HFF-Myc (cell line): ENCODE results near the gene MRRF.
A peak's percentile ranks its signal among the peaks of the same experiment; 100 is the strongest.

ENCODE experiments used
- DNase-seq: peaks from one replicate; pipeline ENCODE4 v3.0.0-alpha.2; 2011; ENCODE audit warnings: low read depth; ENCODE audit errors: extremely low read depth
- H3K4me3 ChIP-seq: replicated peaks from 2 replicates; pipeline ENCODE4 v1.5.1; 2011; ENCODE audit warnings: low read depth, mild to moderate bottlenecking, control low read depth, low read length
- CTCF ChIP-seq: IDR thresholded peaks from 2 replicates; pipeline ENCODE4 v1.5.1; 2012; ENCODE audit warnings: mild to moderate bottlenecking, low read depth, low read length, control low read depth; ENCODE audit errors: missing control alignments

The MRRF gene

GRCh38 chr9:122370303-122370702 is 105.6 kb downstream of the MRRF start:
- H3K4me3 ChIP-seq, result peak overlapping the region; percentile 57
- TF ChIP-seq CTCF, result no peak
- no peak for DNase-seq

- H3K4me3 ChIP-seq, result peak within 1 kb of the TSS; percentile 57
- DNase-seq, result no peak
- no peak for TF ChIP-seq CTCF
These were observed 106.4 kb downstream of the MRRF start, which contains the start of gene PTGS1 for GRCh38 chr9:122370869-122371755. Gene PTGS1, plus strand, starts transcription at chr9:122371024. Its CDS starts 61 bp downstream, at chr9:122371085.

- no peak for TF ChIP-seq CTCF
- H3K4me3 ChIP-seq, result peak overlapping the region; percentile 57
These were observed 107.2 kb downstream of the MRRF start for GRCh38 chr9:122371846-122372245.

GRCh38 chr9:122372856-122373845 is 108.5 kb downstream of the MRRF start:
- no peak for DNase-seq
- no peak for TF ChIP-seq CTCF
- H3K4me3 ChIP-seq, result peak overlapping the region; percentile 57

More at GRCh38 chr9:122371846-122372245, 107.2 kb downstream of the MRRF start:
- no peak for DNase-seq

DNA sequence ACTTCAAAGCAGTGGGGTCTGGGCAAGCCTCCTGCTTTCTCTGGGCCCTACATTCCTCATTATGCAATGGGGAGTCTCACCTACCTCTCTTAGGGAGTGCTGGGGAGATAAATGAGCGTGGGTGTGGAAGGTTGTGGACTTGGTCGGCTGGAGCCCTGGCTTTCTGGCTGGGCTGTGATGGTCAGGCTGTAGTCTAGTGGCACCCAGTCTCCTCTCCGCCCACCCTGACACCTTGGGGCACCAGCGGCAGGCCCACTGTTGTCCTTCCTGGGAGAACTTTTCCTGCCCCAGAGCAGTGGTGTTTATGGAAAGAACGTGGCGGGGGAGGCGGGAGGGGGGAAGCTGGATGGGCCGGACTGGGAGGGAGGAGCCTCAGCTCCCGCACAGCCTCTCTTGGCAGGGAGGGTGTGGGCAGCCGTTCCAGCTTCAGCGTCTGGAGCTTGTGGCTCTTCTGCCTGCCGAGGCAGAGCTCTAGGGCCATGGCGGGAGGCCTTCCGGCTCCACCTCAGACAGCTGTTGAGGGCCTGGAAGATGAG is 110.3 kb downstream of the MRRF start:
- peak overlapping the region; percentile 57 for H3K4me3 ChIP-seq
- DNase-seq, result peak; percentile 75
- TF ChIP-seq CTCF, result no peak

- no peak for TF ChIP-seq CTCF
- DNase-seq, result no peak
- H3K4me3 ChIP-seq, result no peak overlapping the region
These were observed 112.1 kb downstream of the MRRF start for GRCh38 chr9:122376796-122377195.
